Kidney (tissue), 14 donors: ENCODE measurements around the gene RHOB. TPM values are rescaled to one million over a fixed set of nuclear protein-coding genes. Genes with fewer than 3 reads are reported as not detected.
A peak's percentile ranks its signal among the peaks of the same experiment; 100 is the strongest.

Source experiments
- DNase-seq, 5 donors: peaks; one replicate each; pipeline ENCODE4 v3.0.0-alpha.2; 2013 to 2020
- FAIRE-seq: peaks from 2 replicates; lab custom pipeline; 2012; peaks lifted over from hg19 to GRCh38; lab: Jason Lieb, UNC
- H3K27ac ChIP-seq, 2 donors: one replicate each; pipeline ENCODE4 v1.7.0; 2013; ENCODE audit warnings: low read depth in 2 of 2, low read length in 2 of 2, inconsistent platforms in 1 of 2
- H3K27me3 ChIP-seq: one replicate; pipeline ENCODE4 v1.7.1; 2013; ENCODE audit warnings: low read length, inconsistent platforms; ENCODE audit not compliant: control insufficient read depth, insufficient read depth
- H3K36me3 ChIP-seq, 3 donors: one replicate each; pipeline versions ENCODE4 v1.7.0 to v1.7.1; 2013; ENCODE audit warnings: low read length in 3 of 3, control low read depth in 1 of 3, inconsistent platforms in 1 of 3; ENCODE audit not compliant: insufficient read depth in 3 of 3, control insufficient read depth in 2 of 3
- H3K4me1 ChIP-seq, 3 donors: one replicate each; pipeline versions ENCODE4 v1.7.0 to v1.7.1; 2013; ENCODE audit warnings: low read length in 3 of 3, inconsistent platforms in 1 of 3, low read depth in 1 of 3; ENCODE audit not compliant: control insufficient read depth in 2 of 3, insufficient read depth in 2 of 3
- H3K4me3 ChIP-seq, 3 donors: one replicate each; pipeline versions ENCODE4 v1.7.0 to v1.8.1; 2013; ENCODE audit warnings: low read length in 3 of 3, control low read depth in 1 of 3, inconsistent platforms in 1 of 3
- H3K9ac ChIP-seq, 3 donors: one replicate each; pipeline versions ENCODE4 v1.7.0 to v1.7.1; 2013; ENCODE audit warnings: low read length in 3 of 3, control low read depth in 1 of 3, inconsistent platforms in 1 of 3
- H3K9me3 ChIP-seq, 3 donors: one replicate each; pipeline versions ENCODE4 v1.7.0 to v1.7.1; 2013; ENCODE audit warnings: low read length in 3 of 3, control low read depth in 1 of 3, inconsistent platforms in 1 of 3; ENCODE audit not compliant: control insufficient read depth in 2 of 3, insufficient read depth in 1 of 3
- CTCF ChIP-seq: IDR thresholded peaks from 3 replicates; pipeline ENCODE4 v1.5.1; 2012; ENCODE audit warnings: mild to moderate bottlenecking, moderate library complexity, borderline replicate concordance; ENCODE audit not compliant: insufficient read depth; ENCODE audit errors: extremely low read depth
- intact Hi-C: fragments of 100-400 bp; cut with DNase I; formaldehyde crosslinking; loops from one replicate; pipeline ENCODE4 v1.11.1; 2022
- polyA plus RNA-seq: library from polyadenylated mRNA; stranded (reverse); fragments of 350-450 nt; fragmentation: Illumina TruSeq; extraction: RNeasy Lipid Tissue Mini Kit (QIAGEN cat#74804); gene quantifications from one replicate; pipeline ENCODE4 v1.2.3, GENCODE V29; 2014; ENCODE audit warnings: low read depth, low replicate concordance; ENCODE audit not compliant: insufficient read depth
- total RNA-seq: library from RNA; stranded (reverse); fragmentation: NEBNext Ultra II Directional; extraction: Animal tissue kit (Norgen Biotek cat#: 25700); gene quantifications from one replicate; pipeline ENCODE4 v1.2.1, GENCODE V29; 2021
- donor health status: control.
- donor health status: control.
- donor health status: control.
- donor health status: control.
- donor health status: control.
- donor health status: DM: yes; HTN: yes; CAD: no.
- donor health status: Normal renal cell carcinoma (clear cell type).

The RHOB gene
- total and polyA plus RNA-seq, 2 donors from 2014 or later: 241 to 487 TPM

GRCh38 chr2:20431301-20431698 lies 15.6 kb upstream of the RHOB start:
- no peaks in the 10 kb centered on the region for H3K27me3 ChIP-seq
- intact Hi-C loops: no loop called here
- no peak overlapping the region for H3K4me3 ChIP-seq
- no peak overlapping the region for H3K27ac ChIP-seq
- H3K4me1 ChIP-seq: no peaks in the 10 kb centered on the region
- H3K36me3 ChIP-seq: no peaks in the 10 kb centered on the region
- H3K9me3 ChIP-seq: no peaks in the 10 kb centered on the region
- no peak for TF ChIP-seq CTCF
- FAIRE-seq: no peak
- no peak overlapping the region for H3K9ac ChIP-seq
- no peak for DNase-seq

- no peak for DNase-seq
- intact Hi-C loops: no loop called here
- H3K27ac ChIP-seq: no peak overlapping the region
- no peaks in the 10 kb centered on the region for H3K27me3 ChIP-seq
- no peaks in the 10 kb centered on the region for H3K36me3 ChIP-seq
- H3K4me1 ChIP-seq: no peaks in the 10 kb centered on the region
- no peaks in the 10 kb centered on the region for H3K9me3 ChIP-seq
- no peak for FAIRE-seq
- no peak overlapping the region for H3K9ac ChIP-seq
- no peak for TF ChIP-seq CTCF
- no peak overlapping the region for H3K4me3 ChIP-seq
Observed at GRCh38 chr2:20431772-20432171, 15.1 kb upstream of the RHOB start.

- intact Hi-C loops: no loop called here
- DNase-seq (no peak), FAIRE-seq (no peak)
- no peak for TF ChIP-seq CTCF
- H3K4me3 ChIP-seq: no peak overlapping the region
- H3K27ac ChIP-seq: no peak overlapping the region
- H3K4me1 ChIP-seq: no peaks in the 10 kb centered on the region
- no peaks in the 10 kb centered on the region for H3K27me3 ChIP-seq
- H3K9me3 ChIP-seq: no peaks in the 10 kb centered on the region
- no peaks in the 10 kb centered on the region for H3K36me3 ChIP-seq
- H3K9ac ChIP-seq: no peak overlapping the region
Observed at GRCh38 chr2:20432714-20433113, 14.2 kb upstream of the RHOB start.

GRCh38 chr2:20433249-20433648 lies 13.6 kb upstream of the RHOB start:
- intact Hi-C loops: no loop called here
- peak in 1 of 5 donors; percentile 9 for DNase-seq
- H3K27ac ChIP-seq: no peak overlapping the region

More at GRCh38 chr2:20433249-20433648, 13.6 kb upstream of the RHOB start:
- no peaks in the 10 kb centered on the region for H3K9me3 ChIP-seq
- H3K4me3 ChIP-seq: no peak overlapping the region
- no peak overlapping the region for H3K9ac ChIP-seq
- no peaks in the 10 kb centered on the region for H3K4me1 ChIP-seq
- H3K36me3 ChIP-seq: no peaks in the 10 kb centered on the region
- no peaks in the 10 kb centered on the region for H3K27me3 ChIP-seq
- FAIRE-seq: no peak
- TF ChIP-seq CTCF: no peak
